ENCODE measurements around the gene ATP2B2. TPM values are rescaled to one million over a fixed set of nuclear protein-coding genes. Genes with fewer than 3 reads are reported as not detected.
"Not testable (repeated sequence)": the region's sequence is repeated elsewhere in the genome, so short reads cannot be mapped to it uniquely, and the experiment has no call there.

ATP2B2 gene
- total RNA-seq, 8 experiments from 2014 or later = 0.04 to 3.5 (median 0.73) TPM

DNA sequence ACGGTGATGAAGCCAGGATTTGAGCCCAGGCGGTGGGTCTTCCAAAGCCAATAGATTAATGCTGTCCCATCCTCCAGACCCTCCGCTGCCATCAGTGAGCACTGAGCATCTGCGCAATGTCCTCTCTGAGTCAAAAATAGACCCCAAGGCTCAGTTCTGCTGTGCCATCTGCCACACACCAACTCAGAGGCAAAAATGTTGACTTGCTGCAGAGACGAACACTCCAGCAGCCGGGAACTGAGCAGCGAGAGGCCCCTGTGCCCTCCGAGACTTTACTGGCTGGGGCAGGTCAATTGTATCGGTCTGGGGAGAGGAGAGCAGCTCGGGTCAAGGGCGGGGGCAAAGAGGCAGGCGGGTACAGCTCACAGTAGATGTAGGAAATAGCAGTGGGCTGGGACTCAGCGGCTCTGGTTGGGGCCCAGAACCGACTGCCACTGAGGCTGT lies 41.5 kb upstream of the ATP2B2 start:
- peaks cover 0 to 3% of the 10 kb centered on the region in 2 donors for H3K4me1 ChIP-seq (replicated peaks in 1 of 2)
- 38 to 89% (median 61%) methylated on average over 1 to 7 of the region's 14 CpGs; no CpG with 5 or more reads in 4 of the 10 experiments for WGBS, 10 experiments
- no peak overlapping the region for H3K4me3 ChIP-seq
- ATAC-seq (replicated peaks in 6 of 8) = no peak
- in situ Hi-C loops (cut with MboI; ENCODE audit: low pct_unique_long_range_greater_than_20kb in 2 of 9, low sequenced_read_pairs in 9 of 9, unreplicated experiment in 9 of 9) = no loop called here
- no peak overlapping the region for H3K27ac ChIP-seq

DNA sequence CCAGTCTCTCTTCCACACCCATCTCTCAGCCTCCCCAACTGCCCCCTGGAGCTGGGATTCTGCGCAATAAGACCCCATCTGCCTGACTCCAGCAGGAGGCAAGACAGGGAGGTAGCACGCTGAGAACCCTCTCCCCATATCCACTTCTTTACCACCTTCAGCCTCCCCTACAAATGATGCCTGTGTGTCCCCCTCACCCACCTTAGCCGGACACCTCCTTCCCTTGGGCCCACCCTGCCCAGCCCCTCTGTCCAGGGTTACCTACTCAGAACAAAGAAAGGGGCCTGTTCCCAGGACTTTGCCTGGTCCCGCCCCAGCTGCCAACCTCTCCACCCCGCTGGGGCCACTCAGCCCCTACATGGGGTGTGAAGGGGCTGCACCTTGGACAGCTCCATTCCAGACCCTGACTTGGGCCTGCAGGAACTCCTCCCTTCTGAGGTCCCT lies 40.8 kb upstream of the ATP2B2 start:
- Histone ChIP-seq H3K27ac (no peak overlapping the region), H3K4me1 (replicated peaks in 1 of 2) (peaks cover 0 to 3% of the 10 kb centered on the region in 2 donors), H3K4me3 (no peak overlapping the region)
- ATAC-seq (replicated peaks in 6 of 8) = no peak
- in situ Hi-C loops (cut with MboI; ENCODE audit: low pct_unique_long_range_greater_than_20kb in 2 of 9, low sequenced_read_pairs in 9 of 9, unreplicated experiment in 9 of 9) = no loop called here
- 0 to 80% (median 35%) methylated on average over 1 to 2 of the region's 5 CpGs; no CpG with 5 or more reads in 6 of the 10 experiments for WGBS, 10 experiments

DNA sequence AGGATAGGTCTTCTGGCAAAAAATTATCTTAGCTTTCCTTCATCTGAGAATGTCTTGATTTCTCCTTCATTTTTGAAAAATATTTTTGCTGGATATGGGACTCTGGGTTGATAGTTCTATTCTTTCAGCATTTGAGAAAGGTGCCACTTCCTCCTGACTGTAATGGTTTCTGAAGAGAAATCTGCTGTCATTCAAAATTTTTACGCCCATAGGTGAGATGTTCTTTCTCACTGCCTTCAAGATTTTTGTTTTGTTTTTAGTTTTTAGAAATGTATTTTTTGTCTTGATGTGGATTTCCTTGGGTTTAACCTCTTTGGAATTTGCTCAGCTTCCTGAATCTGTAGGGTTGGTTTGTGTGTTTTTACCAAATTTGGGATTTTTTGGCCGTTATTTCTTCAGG lies 37.1 kb upstream of the ATP2B2 start:
- in situ Hi-C loops (cut with MboI; ENCODE audit: low pct_unique_long_range_greater_than_20kb in 2 of 9, low sequenced_read_pairs in 9 of 9, unreplicated experiment in 9 of 9) = no loop called here
- no peaks in the 10 kb centered on the region for H3K4me1 ChIP-seq (replicated peaks in 1 of 2)
- H3K27ac ChIP-seq = no peak overlapping the region
- 0 to 100% (median 58%) methylated on average over 1 to 2 of the region's 2 CpGs for whole genome bisulfite sequencing, 10 experiments
- no peak overlapping the region for H3K4me3 ChIP-seq
- no peak for ATAC-seq (replicated peaks in 6 of 8)

DNA sequence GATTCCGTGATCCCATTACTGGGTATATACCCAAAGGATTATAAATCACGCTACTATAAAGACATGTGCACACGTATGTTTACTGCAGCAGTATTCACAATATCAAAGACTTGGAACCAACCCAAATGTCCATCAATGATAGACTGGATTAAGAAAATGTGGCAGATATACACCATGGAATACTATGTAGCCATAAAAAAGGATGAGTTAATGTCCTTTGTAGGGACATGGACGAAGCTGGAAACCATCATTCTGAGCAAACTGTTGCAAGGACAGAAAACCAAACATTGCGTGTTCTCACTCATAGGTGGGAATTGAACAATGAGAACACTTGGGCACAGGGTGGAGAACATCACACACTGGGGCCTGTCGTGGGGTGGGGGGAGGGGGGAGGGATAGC lies 35.0 kb upstream of the ATP2B2 start:
- ATAC-seq (replicated peaks in 6 of 8); H3K4me3 ChIP-seq; in situ Hi-C loops (cut with MboI; ENCODE audit: low pct_unique_long_range_greater_than_20kb in 2 of 9, low sequenced_read_pairs in 9 of 9, unreplicated experiment in 9 of 9); H3K27ac ChIP-seq; H3K4me1 ChIP-seq (replicated peaks in 1 of 2): not testable (repeated sequence)
- WGBS, 10 experiments = 0 to 100% (median 44%) methylated on average over 1 to 4 of the region's 6 CpGs; no CpG with 5 or more reads in 4 of the 10 experiments

DNA sequence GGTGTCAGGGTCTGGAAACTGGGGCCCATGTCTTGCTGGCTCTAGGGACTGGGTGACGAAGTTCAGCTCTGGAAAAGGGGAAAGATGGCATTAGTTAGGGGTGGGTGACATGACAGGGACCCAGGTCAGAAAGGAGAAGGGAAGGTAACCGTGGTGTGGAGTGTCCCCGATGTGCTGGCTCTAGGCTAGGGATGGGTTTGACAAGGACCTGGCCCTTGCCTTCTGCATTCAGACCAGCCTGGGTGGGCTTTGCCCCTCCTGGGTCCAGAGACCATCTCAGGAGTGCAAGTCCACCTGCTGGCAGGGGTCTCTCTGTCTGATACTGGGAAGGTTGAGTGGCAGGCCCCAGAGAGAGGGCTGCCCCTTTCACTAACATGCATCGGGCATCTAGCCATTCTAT lies 28.7 kb upstream of the ATP2B2 start:
- no peak for ATAC-seq (replicated peaks in 6 of 8)
- Histone ChIP-seq H3K4me3 (no peak overlapping the region), H3K4me1 (replicated peaks in 1 of 2) (no peaks in the 10 kb centered on the region), H3K27ac (no peak overlapping the region)
- in situ Hi-C loops (cut with MboI; ENCODE audit: low pct_unique_long_range_greater_than_20kb in 2 of 9, low sequenced_read_pairs in 9 of 9, unreplicated experiment in 9 of 9) = no loop called here
- 0 to 40% methylated on average over 1 of the region's 4 CpGs; no CpG with 5 or more reads in 8 of the 10 experiments for WGBS, 10 experiments

DNA sequence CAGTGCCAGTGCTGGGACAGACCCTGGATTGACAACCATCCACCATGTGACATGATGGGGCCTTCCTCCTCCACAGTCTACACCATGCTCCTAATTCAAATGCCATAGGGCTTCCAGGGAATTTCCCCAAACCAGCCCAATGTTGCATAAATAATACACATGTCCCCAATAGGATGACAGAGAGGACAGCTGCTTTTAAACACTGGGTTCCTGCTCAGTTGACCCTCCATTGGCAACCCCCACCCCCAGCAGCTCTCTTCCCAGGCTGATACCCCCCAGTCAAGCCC lies 28.3 kb upstream of the ATP2B2 start:
- Histone ChIP-seq H3K27ac (no peak overlapping the region), H3K4me1 (replicated peaks in 1 of 2) (no peaks in the 10 kb centered on the region), H3K4me3 (no peak overlapping the region)
- in situ Hi-C loops (cut with MboI; ENCODE audit: low pct_unique_long_range_greater_than_20kb in 2 of 9, low sequenced_read_pairs in 9 of 9, unreplicated experiment in 9 of 9) = no loop called here
- ATAC-seq (replicated peaks in 6 of 8) = no peak

DNA sequence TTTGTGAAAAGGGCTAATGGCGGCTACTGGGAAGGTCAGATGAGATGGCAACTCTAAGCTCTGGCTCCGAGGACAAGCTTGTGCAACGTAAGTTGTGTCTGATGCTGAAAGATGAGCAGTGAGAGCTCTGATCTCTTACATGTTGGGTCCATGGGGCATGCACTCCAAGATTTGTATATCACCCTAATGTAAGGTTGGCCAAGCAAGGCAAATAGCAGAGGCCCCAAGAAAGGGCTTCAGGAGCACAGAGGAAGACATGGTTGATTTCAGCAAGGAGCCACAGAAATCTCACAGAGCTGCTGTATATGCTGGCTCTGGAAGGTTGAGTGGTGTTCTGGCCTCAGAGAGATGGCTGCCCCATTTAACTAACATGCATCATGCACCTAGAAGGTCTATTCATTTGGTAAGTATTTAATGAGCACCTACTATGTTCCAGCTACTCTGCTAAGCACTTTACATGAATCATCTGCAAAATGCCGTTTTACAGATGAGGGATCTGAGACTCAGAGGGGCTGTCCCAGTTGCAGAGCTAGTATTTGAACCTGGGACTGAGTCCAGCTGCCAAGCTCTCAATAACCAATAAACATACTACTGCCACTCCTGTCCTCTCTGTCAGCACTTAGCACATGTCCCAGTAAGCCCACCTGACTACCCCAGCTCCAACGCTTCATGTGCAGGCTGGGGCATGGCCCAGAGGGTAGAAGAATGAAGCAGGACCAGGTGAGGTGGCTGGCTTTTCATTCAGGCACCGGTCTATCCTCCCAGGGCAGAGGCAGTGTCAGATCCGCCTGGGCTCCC lies 27.8 kb upstream of the ATP2B2 start:
- no peak overlapping the region for H3K4me3 ChIP-seq
- ATAC-seq (replicated peaks in 6 of 8) = no peak
- in situ Hi-C loops (cut with MboI; ENCODE audit: low pct_unique_long_range_greater_than_20kb in 2 of 9, low sequenced_read_pairs in 9 of 9, unreplicated experiment in 9 of 9) = no loop called here
- no peak overlapping the region for H3K27ac ChIP-seq
- no peaks in the 10 kb centered on the region for H3K4me1 ChIP-seq (replicated peaks in 1 of 2)
- 0 to 94% (median 75%) methylated on average over 2 to 4 of the region's 7 CpGs; no CpG with 5 or more reads in 5 of the 10 experiments for WGBS, 10 experiments

DNA sequence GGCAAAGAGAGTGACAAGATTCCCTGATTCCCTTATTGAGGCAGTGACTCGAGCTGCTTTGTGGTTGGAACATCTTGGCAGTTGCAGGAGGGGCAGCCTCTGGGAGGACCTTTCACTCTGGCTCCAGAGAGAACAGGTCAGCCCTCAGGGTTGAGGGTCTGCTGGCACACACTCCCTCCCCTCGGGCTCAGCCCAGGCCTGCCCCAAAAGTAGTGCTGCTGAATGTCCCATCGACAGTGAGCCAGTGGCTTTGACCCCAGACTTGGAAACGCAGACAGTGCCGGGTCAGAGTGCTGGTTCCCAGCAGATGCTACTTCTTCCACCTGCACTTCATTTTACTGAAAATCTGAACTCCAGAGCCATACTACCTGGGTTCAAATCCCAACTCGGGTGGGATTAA lies 25.6 kb upstream of the ATP2B2 start:
- ATAC-seq (replicated peaks in 6 of 8) = no peak
- H3K4me1 ChIP-seq (replicated peaks in 1 of 2) = no peaks in the 10 kb centered on the region
- WGBS, 10 experiments = 0 to 84% (median 25%) methylated on average over 1 to 4 of the region's 6 CpGs; no CpG with 5 or more reads in 2 of the 10 experiments
- H3K4me3 ChIP-seq = no peak overlapping the region
- no peak overlapping the region for H3K27ac ChIP-seq
- in situ Hi-C loops (cut with MboI; ENCODE audit: low pct_unique_long_range_greater_than_20kb in 2 of 9, low sequenced_read_pairs in 9 of 9, unreplicated experiment in 9 of 9) = no loop called here

DNA sequence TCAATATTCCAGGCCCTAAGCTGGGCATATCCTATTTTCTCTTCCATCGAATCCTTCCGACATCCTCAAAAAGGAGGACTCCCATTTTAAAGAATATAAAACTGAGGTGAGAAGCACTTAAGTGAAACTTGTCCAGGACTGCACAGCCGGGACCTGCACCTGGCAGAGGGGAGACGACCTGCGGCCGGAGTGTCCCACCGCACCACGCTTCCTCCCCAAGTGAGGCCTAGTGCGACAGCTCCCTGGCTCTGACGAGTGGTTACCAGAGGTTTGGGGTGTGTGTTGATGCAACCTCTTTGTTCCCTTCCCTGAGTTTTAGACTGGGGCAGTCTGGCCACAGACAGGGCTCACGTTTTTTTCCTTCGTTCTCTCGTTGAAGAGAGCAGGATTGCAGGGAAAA lies 24.9 kb upstream of the ATP2B2 start:
- H3K4me3 ChIP-seq = no peak overlapping the region
- in situ Hi-C loops (cut with MboI; ENCODE audit: low pct_unique_long_range_greater_than_20kb in 2 of 9, low sequenced_read_pairs in 9 of 9, unreplicated experiment in 9 of 9) = no loop called here
- H3K27ac ChIP-seq = no peak overlapping the region
- no peaks in the 10 kb centered on the region for H3K4me1 ChIP-seq (replicated peaks in 1 of 2)
- no peak for ATAC-seq (replicated peaks in 6 of 8)
- 20 to 82% (median 75%) methylated on average over 2 to 12 of the region's 13 CpGs; no CpG with 5 or more reads in 4 of the 10 experiments for WGBS, 10 experiments

DNA sequence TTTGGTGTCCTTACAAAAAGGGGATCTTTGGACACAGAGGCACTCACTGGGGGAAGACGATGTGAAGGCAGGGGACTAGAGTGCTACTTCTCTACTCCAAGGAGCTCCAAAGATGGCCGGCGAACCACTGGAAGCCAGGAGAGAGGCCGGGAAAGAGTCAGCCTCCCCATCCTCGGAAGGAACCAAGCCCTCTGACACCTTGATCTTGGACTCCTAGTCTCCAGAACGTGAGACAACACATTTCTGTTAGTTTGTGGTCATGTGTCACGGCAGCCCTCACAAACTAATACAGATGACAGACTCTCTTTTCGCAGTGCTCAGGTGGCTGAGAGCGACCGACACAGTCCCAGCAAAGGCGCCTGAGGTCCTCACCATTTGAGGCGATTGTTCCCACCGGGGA lies 24.4 kb upstream of the ATP2B2 start:
- no peak overlapping the region for H3K27ac ChIP-seq
- in situ Hi-C loops (cut with MboI; ENCODE audit: low pct_unique_long_range_greater_than_20kb in 2 of 9, low sequenced_read_pairs in 9 of 9, unreplicated experiment in 9 of 9) = no loop called here
- H3K4me1 ChIP-seq (replicated peaks in 1 of 2) = no peaks in the 10 kb centered on the region
- H3K4me3 ChIP-seq = no peak overlapping the region
- 0 to 98% (median 91%) methylated on average over 1 to 9 of the region's 13 CpGs; no CpG with 5 or more reads in 2 of the 10 experiments for WGBS, 10 experiments
- no peak for ATAC-seq (replicated peaks in 6 of 8)

DNA sequence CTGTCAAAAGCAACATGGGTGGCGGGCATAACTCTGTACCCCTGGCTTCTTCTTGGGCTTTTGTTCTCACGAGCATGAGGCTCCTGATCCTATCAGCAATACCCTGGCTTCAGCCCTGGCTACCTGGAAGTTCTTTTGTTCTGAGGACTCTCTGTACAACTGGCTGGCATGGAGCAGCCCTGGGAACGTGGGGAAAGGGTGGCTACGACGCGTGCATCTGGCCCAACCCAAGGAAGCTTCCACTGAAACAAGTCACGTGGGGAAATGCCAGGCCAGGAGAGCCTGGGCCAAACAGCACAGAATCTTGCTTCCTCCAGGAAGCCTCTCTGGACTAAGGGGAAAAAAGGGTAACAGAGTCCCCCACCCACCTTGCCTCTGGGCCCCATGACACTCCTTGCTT lies 22.7 kb upstream of the ATP2B2 start:
- 27 to 100% (median 77%) methylated on average over 1 to 3 of the region's 7 CpGs; no CpG with 5 or more reads in 4 of the 10 experiments for WGBS, 10 experiments
- H3K4me1 ChIP-seq (replicated peaks in 1 of 2) = no peaks in the 10 kb centered on the region
- H3K4me3 ChIP-seq = no peak overlapping the region
- no peak for ATAC-seq (replicated peaks in 6 of 8)
- H3K27ac ChIP-seq = no peak overlapping the region
- in situ Hi-C loops (cut with MboI; ENCODE audit: low pct_unique_long_range_greater_than_20kb in 2 of 9, low sequenced_read_pairs in 9 of 9, unreplicated experiment in 9 of 9) = no loop called here

DNA sequence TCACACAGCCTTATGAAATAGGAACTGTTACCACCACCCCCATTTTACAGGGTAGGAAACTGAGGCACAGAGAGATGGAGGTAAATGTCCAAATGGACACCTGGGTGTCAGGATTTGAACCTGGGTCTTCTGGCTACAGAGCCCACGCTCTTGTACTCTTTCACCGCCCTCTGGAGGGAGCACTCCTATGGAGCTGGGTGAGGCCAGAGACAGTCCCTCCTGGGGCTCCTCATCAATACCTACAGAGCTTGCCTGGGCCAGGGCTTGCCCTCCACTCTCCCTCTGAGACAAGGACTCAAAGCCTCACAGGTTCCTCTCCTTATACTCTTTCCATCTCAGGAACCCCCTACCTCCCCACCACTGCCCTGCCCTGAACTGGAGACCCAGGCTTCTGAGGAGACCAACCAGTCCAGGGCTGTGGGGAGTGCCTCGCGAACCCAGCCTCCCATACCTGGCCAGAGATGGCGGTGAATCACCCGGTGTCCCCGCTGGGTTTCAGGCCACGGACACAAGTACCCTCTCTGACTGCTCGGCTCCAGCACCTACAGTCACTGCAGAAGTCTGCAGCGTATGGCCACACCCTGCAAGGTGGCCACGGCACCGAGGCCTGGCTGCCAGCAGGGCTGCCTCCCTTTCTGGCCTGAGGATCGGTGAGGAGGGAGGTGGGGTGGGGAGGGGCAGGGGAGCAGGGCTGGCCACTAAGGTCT lies 22.1 kb upstream of the ATP2B2 start:
- Histone ChIP-seq H3K27ac (no peak overlapping the region), H3K4me3 (no peak overlapping the region), H3K4me1 (replicated peaks in 1 of 2) (no peaks in the 10 kb centered on the region)
- no peak for ATAC-seq (replicated peaks in 6 of 8)
- in situ Hi-C loops (cut with MboI; ENCODE audit: low pct_unique_long_range_greater_than_20kb in 2 of 9, low sequenced_read_pairs in 9 of 9, unreplicated experiment in 9 of 9) = no loop called here
- WGBS, 10 experiments = 95 to 100% (median 100%) methylated on average over 1 to 4 of the region's 13 CpGs; no CpG with 5 or more reads in 7 of the 10 experiments

DNA sequence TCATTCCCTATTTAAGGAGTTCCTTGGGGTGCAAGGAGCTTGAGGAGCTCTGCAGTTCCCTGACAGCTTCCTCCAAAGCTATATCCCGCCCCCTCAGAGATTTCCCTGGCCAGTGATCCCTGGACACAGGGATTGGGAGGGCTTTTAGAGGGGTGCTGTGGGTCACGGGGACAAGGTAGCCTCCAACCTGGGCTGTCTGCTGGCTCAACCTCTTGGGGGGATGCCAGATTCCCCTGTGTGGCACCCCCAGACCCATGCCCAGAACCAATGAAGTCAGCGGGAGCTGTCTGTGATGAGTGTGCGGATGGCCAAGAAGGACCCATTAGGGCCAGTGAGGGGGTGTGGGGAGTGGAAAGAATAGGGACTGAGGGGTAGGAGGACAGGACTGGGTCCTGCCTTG lies 21.0 kb upstream of the ATP2B2 start:
- Histone ChIP-seq H3K4me1 (replicated peaks in 1 of 2) (no peaks in the 10 kb centered on the region), H3K27ac (no peak overlapping the region), H3K4me3 (no peak overlapping the region)
- ATAC-seq (replicated peaks in 6 of 8) = no peak
- in situ Hi-C loops (cut with MboI; ENCODE audit: low pct_unique_long_range_greater_than_20kb in 2 of 9, low sequenced_read_pairs in 9 of 9, unreplicated experiment in 9 of 9) = no loop called here
- 0 to 100% (median 71%) methylated on average over 1 to 4 of the region's 4 CpGs; no CpG with 5 or more reads in 5 of the 10 experiments for WGBS, 10 experiments
